ENCODE data around the gene ENSA.
"Not testable (repeated sequence)": the region's sequence is repeated elsewhere in the genome, so short reads cannot be mapped to it uniquely, and the experiment has no call there.

Gene ENSA

GRCh38 chr1:150628766-150629114 lies 672 bp downstream of the ENSA start:
- no peak for TF ChIP-seq ZNF274 (IDR thresholded peaks at IDR 0.05; ENCODE audit: low read depth, low read length)
- peak overlapping the region; percentile 85 for H3K4me3 ChIP-seq (ENCODE audit: low read length)

DNA sequence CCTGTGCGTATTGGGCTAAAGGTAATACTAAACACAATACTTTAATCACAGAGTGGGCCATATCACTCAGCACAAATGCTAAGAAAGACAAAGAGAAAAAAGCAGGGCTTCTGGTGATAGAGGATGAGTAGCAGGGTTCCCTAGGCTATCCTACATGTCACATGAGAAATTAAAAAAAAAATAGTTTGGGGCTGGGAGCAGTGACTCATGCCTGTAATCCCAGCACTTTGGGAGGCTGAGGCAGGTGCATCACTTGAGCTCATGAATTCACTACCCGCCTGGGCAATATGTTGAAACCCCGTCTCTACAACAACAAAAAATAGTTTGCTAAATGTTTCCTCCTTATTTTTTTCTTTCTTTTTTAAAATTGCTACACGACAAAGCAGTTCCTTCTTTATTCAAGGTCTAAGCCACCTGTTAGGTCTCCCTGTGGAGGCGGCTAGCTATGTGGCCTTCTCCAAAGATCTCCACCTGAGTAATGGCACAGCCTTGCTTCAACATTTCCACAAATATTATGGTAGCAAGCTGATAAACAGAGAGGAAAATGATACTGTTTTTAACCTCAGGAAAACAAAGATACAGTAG lies 1.5 kb downstream of the ENSA start:
- peak overlapping the region; percentile 85 for H3K4me3 ChIP-seq (ENCODE audit: low read length)
- TF ChIP-seq ZNF274 (IDR thresholded peaks at IDR 0.05; ENCODE audit: low read depth, low read length): no peak

DNA sequence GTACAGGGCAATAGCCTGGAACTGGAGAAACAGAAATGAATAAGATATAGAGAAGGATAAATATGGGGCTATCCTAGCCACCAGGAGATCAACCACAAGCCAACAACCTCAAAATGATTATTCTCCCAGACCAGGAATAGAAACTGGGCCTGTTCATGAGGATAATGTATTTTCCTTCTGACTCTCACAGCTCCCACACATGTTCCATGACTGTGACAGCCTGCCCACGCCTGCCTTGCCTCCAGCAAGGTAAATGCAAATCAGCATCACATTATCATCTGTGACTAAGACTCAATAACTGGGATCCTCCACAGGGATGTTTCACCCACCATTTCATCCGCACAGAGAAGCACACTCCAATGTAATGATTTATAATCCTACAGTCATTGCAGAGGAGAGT lies 3.3 kb downstream of the ENSA start:
- no peak overlapping the region for H3K4me3 ChIP-seq (ENCODE audit: low read length)
- no peak for TF ChIP-seq ZNF274 (IDR thresholded peaks at IDR 0.05; ENCODE audit: low read depth, low read length)

- H3K4me3 ChIP-seq (ENCODE audit: low read length): not testable (repeated sequence)
Measured at GRCh38 chr1:150624546-150624945, 4.9 kb downstream of the ENSA start.

DNA sequence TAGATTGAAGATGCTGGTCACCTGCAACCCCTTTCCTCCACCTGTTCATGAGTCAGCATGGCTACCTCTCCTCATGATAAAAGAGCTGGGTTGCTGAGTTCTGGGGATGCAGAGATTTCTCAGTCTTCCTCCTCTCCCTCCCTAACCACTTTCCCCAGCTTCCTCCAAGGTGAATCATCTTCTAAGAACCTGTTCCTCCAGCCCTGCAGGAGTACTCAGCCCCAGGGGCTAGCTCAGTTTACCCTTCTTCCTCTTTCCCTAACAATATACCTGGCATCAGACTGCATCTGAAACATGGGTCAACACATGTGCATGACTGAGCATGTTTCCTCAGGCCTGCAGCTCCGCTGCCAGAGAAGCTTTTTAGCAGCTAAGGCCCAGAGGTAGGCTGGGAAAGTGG lies 5.3 kb downstream of the ENSA start:
- H3K4me3 ChIP-seq (ENCODE audit: low read length): not testable (repeated sequence)

DNA sequence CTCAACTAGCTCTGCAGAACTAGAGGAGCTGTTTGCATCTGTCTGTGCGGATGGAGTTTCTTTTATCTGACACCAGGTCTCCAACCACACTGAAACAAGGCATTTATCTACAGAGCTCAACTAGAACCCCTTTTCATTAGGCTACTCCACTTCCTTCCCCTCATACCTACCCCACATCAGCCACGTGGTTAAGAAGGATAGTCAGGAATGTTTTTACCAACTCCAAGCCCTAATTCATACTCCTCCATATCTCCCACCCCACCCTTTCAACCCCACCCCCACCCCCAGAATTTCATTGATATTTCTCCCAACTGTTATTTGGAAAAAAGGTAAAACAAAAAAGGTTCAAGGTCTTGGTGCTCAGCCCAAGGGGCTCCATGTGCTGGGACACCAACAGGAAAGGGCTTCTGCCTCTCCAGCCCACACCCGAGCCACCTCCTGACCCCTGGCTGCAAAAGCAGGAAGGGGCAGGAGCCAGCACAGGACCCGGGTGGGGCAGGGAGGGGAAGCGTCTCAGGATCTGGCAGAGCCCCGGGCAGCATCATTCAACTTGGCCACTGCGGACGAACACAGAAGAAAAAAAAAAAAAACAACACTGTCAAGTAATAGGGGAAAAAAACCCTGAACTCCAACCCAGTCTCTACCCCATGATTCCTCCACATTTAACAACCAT lies 7.0 kb downstream of the ENSA start:
- no peak for TF ChIP-seq ZNF274 (IDR thresholded peaks at IDR 0.05; ENCODE audit: low read depth, low read length)
- no peak overlapping the region for H3K4me3 ChIP-seq (ENCODE audit: low read length)

DNA sequence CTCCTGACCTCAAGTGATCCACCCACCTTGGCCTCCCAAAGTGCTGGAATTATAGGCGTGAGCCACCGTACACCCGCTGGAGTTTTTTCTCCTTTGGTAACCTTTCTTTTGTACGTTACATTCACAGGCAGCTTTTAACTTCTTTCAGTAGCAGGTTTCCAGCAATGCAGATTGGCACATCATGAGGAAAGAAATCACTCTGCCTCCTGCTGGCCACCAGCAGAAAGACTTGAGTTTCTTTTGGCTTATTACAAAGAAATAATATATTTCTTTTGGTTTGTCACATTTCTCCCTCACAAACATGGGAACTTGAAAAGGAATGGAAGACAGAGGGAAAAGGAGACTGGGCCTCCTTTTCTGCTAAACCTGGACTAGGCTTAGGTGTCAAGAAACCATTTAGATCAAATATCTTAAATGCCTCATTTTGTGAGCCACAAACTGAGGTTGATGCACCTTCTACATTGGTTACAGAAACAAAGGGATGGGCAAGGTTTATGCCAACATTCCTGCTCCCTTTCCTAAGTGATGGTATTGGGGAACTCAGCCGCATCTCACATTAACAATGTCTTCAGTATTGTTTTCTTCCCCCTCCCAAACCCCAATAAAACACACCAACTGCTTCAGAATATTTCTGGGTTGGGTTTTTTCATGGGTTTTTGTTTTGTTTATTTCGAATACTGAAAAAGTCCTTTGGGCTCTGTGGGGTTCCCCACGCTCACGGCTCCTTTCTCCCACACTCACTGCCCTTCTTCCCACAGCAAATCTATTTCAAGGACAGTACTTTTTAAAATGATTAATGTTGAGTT lies 7.7 kb downstream of the ENSA start:
- TF ChIP-seq ZNF274 (IDR thresholded peaks at IDR 0.05; ENCODE audit: low read depth, low read length): no peak
- no peak overlapping the region for H3K4me3 ChIP-seq (ENCODE audit: low read length)

GRCh38 chr1:150620919-150621318 lies 8.5 kb downstream of the ENSA start:
- TF ChIP-seq ZNF274 (IDR thresholded peaks at IDR 0.05; ENCODE audit: low read depth, low read length): no peak
- H3K4me3 ChIP-seq (ENCODE audit: low read length): no peak overlapping the region

DNA sequence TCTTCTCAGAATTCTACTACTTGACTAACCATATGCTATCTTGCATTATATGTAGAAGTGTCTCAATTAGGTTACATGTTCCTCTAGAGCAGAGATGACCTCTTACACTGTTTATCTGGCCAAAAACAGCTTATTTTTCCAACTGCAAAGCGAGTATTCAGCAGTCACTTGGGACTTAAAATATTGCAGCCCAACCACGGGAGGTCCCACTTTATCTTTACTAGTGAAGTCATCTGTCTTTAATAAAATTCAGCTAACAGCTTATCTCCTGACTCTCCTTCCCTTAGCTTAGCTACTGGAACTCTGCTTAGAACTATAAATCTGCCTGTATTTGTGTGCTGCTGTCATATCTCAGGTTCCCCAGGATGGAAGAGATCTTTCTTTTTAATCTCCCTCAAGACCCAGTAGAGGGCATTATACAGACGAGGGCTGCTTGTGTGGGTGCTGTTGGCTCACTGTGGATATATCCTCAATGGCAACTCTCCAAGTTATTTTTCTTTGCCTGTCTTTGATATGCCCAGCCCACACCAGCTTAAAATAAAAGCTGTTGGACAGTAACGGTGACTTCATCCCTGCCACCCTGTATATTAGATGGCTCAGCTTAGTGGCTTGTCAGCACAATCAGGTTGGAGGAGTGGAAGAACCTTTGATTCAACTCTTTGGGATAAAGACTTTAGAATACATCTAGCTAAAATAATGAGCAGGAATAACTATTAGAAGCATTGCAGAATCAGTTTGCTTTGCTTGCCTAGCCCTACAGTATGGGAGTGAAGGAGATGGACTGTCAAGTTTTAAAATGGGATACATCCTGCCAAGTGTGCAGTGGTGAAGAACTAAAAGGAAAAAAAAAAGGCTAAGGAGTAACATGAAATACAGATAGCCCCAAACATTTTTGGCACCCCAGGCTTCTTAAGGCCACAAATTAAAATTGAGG lies 9.6 kb downstream of the ENSA start:
- H3K4me3 ChIP-seq (ENCODE audit: low read length): no peak overlapping the region
- TF ChIP-seq ZNF274 (IDR thresholded peaks at IDR 0.05; ENCODE audit: low read depth, low read length): no peak

- no peak for TF ChIP-seq ZNF274 (IDR thresholded peaks at IDR 0.05; ENCODE audit: low read depth, low read length)
- no peak overlapping the region for H3K4me3 ChIP-seq (ENCODE audit: low read length)
Measured at GRCh38 chr1:150615346-150616201, 13.8 kb downstream of the ENSA start.

DNA sequence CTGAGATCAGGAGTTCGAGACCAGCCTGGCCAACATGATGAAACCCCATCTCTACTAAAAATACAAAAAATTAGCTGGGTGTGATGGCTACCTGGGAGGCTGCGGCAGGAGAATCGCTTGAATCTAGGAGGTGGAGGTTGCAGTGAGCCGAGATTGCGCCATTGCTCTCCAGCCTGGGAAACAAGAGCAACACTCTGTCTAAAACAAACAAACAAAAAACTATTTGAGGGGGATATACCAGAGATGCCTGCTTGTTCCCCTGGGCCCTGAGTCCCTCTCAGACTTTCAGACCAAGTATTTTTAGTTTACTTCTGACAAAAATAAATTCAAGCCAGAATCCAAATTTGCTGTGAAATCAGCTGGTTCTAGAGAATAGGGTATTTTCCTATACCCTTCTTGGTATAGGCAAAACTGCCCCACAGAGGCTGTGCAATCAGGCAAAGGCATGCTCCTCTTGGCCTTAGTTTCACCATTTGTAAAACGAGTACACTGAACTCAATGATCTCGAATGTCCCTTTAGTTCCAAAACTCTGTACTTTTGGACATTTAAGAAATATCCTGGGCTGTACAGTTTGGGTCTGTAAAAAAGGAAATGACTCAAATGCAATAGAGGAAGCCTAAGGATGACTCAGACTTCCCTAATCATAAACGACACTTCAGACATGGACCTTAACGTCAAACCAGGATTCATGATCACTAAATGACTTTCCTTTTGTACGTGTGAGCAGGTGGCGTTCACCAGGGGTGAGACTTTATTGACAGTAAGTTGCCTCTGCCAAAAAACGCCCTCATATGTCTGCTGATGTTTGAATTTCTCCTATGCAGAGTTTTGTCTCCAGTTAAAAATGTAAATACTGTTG lies 16.1 kb downstream of the ENSA start:
- H3K4me3 ChIP-seq (ENCODE audit: low read length): no peak overlapping the region
- TF ChIP-seq ZNF274 (IDR thresholded peaks at IDR 0.05; ENCODE audit: low read depth, low read length): no peak

GRCh38 chr1:150612014-150612345 lies 17.4 kb downstream of the ENSA start:
- no peak overlapping the region; the same call in 1 of the 2 replicates for H3K4me3 ChIP-seq (ENCODE audit: low read length)
- TF ChIP-seq ZNF274 (IDR thresholded peaks at IDR 0.05; ENCODE audit: low read depth, low read length): no peak

DNA sequence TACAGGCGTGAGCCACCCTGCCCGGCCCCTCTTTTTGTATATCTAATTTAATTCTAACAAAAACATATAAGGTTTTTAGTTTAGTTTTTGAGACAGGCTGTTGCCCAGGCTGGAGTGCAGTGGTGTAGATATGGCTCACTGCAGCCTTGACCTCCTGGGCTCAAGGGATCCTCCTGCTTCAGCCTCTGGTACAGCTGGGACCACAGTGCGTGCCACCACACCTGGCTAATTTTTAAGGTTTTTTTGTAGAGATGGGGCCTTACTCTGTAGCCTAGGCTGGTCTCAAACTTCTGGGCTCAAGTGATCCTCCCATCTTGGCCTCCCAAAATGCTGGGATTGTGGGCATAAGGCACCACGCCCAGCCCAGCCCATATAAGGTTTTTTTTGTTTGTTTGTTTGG lies 18.8 kb downstream of the ENSA start:
- H3K4me3 ChIP-seq (ENCODE audit: low read length): no peak overlapping the region
- no peak for TF ChIP-seq ZNF274 (IDR thresholded peaks at IDR 0.05; ENCODE audit: low read depth, low read length)

Data from GM08714 (cell line).